ENCODE measurements around the gene HYI. TPM values are rescaled to one million over a fixed set of nuclear protein-coding genes. Genes with fewer than 3 reads are reported as not detected.

Gene HYI
- polyA plus RNA-seq, 1 of the 3 experiments (the other 2 are of a cell fraction): 11.1 TPM

- Histone ChIP-seq H3K27ac (ENCODE audit: low read depth in 2 of 2, low read length in 1 of 2) (no peak overlapping the region), H3K4me1 (ENCODE audit: control insufficient read depth in 1 of 2, insufficient read depth in 2 of 2, low read depth in 1 of 2, low read length in 1 of 2) (no peaks in the 10 kb centered on the region), H3K4me2 (no peak overlapping the region), H3K9ac (no peak overlapping the region), H3K9me3 (no peaks in the 10 kb centered on the region), H3K9me2 (no peaks in the 10 kb centered on the region), H3K4me3 (ENCODE audit: low read depth in 2 of 2, low read length in 1 of 2) (no peak overlapping the region), H2AFZ (ENCODE audit: low read depth) (no peak overlapping the region), H4K20me1 (ENCODE audit: insufficient read depth) (no peaks in the 10 kb centered on the region), H3K27me3 (ENCODE audit: insufficient read depth) (no peaks in the 10 kb centered on the region), H3F3A (replicated peaks; ENCODE audit: insufficient read depth) (no peaks in the 10 kb centered on the region), H3K79me2 (ENCODE audit: insufficient read depth) (no peaks in the 10 kb centered on the region), H3K36me3 (replicated peaks in 1 of 2; ENCODE audit: control insufficient read depth in 1 of 2, insufficient read depth in 2 of 2, low read length in 1 of 2) (peaks cover 21 to 87% of the 10 kb centered on the region in 2 experiments)
- WGBS (ENCODE audit: low lambda C conversion rate): 96% methylated on average over 16 of the region's 16 CpGs
- TF ChIP-seq MXI1 (IDR thresholded peaks at IDR 0.05; ENCODE audit: low read depth, low read length) (no peak), RFX5 (IDR thresholded peaks at IDR 0.05; ENCODE audit: low read length) (no peak), GABPA (IDR thresholded peaks at IDR 0.05; ENCODE audit: low read depth) (no peak)
- TF ChIP-seq, protein P1, sequence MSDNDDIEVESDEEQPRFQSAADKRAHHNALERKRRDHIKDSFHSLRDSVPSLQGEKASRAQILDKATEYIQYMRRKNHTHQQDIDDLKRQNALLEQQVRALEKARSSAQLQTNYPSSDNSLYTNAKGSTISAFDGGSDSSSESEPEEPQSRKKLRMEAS (IDR thresholded peaks at IDR 0.05; ENCODE audit: low read depth): no peak
- ChIA-PET POLR2A (no interaction called here), CTCF (no interaction called here)
- DNase-seq: no peak
These were observed 30.6 kb downstream of the HYI start for GRCh38 chr1:43422995-43423671.

GRCh38 chr1:43421976-43422750, 31.6 kb downstream of the HYI start:
- 94% methylated on average over 10 of the region's 12 CpGs for WGBS (ENCODE audit: low lambda C conversion rate)
- Histone ChIP-seq H3K27me3 (ENCODE audit: insufficient read depth) (no peaks in the 10 kb centered on the region), H2AFZ (ENCODE audit: low read depth) (no peak overlapping the region), H3K9me3 (no peaks in the 10 kb centered on the region), H3K4me2 (no peak overlapping the region), H3K79me2 (ENCODE audit: insufficient read depth) (no peaks in the 10 kb centered on the region), H4K20me1 (ENCODE audit: insufficient read depth) (no peaks in the 10 kb centered on the region), H3K27ac (ENCODE audit: low read depth in 2 of 2, low read length in 1 of 2) (no peak overlapping the region), H3K4me1 (ENCODE audit: control insufficient read depth in 1 of 2, insufficient read depth in 2 of 2, low read depth in 1 of 2, low read length in 1 of 2) (no peaks in the 10 kb centered on the region), H3K36me3 (replicated peaks in 1 of 2; ENCODE audit: control insufficient read depth in 1 of 2, insufficient read depth in 2 of 2, low read length in 1 of 2) (peaks cover 25 to 80% of the 10 kb centered on the region in 2 experiments), H3K9ac (no peak overlapping the region), H3K4me3 (ENCODE audit: low read depth in 2 of 2, low read length in 1 of 2) (no peak overlapping the region), H3F3A (replicated peaks; ENCODE audit: insufficient read depth) (no peaks in the 10 kb centered on the region), H3K9me2 (no peaks in the 10 kb centered on the region)
- TF ChIP-seq TCF12 (IDR thresholded peaks at IDR 0.05) (no peak), TAF1 (IDR thresholded peaks at IDR 0.05; ENCODE audit: borderline replicate concordance, low read depth, low read length) (no peak), MXI1 (IDR thresholded peaks at IDR 0.05; ENCODE audit: low read depth, low read length) (no peak), CHD2 (IDR thresholded peaks at IDR 0.05; ENCODE audit: low read length, partially characterized antibody) (no peak)
- TF ChIP-seq, protein P2, sequence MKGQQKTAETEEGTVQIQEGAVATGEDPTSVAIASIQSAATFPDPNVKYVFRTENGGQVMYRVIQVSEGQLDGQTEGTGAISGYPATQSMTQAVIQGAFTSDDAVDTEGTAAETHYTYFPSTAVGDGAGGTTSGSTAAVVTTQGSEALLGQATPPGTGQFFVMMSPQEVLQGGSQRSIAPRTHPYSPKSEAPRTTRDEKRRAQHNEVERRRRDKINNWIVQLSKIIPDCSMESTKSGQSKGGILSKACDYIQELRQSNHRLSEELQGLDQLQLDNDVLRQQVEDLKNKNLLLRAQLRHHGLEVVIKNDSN (IDR thresholded peaks at IDR 0.05; ENCODE audit: borderline replicate concordance, low read depth): no peak
- TF ChIP-seq, protein P1 (IDR thresholded peaks at IDR 0.05; ENCODE audit: low read depth): no peak
- ChIA-PET POLR2A (no interaction called here), CTCF (no interaction called here)
- no peak for DNase-seq

Data from SK-N-SH (cell line).